IPS-18c (cell line): ENCODE measurements around the gene CCDC57.

ENCODE experiments used
- H3K4me3 ChIP-seq: 2 replicates; pipeline ENCODE4 v1.7.0; 2013; ENCODE audit warnings: low read depth, mild to moderate bottlenecking, low read length, moderate library complexity; ENCODE audit not compliant: insufficient read depth
- H3K9me3 ChIP-seq: one replicate; pipeline ENCODE4 v1.6.1; 2013; ENCODE audit warnings: mild to moderate bottlenecking, low read length, moderate library complexity; ENCODE audit not compliant: control insufficient read depth, insufficient read depth

The CCDC57 gene

DNA sequence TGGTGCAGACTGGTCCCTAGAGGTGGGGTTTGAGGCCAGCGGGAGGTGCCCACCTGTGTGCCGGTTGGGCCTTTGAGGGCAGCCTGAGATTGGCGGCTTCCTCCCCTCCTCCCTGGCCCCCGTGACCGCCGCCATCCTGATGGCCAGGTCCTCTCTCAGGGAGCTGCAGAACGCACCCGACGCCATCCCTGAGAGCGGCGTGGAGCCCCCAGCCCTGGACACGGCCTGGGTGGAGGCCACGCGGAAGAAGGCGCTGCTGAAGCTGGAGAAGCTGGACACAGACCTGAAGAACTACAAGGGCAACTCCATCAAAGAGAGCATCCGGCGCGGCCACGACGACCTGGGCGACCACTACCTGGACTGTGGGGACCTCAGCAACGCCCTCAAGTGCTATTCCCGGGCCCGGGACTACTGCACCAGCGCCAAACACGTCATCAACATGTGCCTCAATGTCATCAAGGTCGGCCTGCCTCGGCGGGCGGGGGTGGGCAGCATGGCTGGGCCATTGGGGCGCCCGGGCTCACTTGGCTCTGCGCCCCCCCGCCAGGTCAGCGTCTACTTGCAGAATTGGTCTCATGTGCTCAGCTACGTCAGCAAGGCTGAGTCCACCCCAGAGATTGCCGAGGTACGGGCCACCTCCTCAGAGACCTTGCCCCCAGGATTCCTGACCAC is 158.2 kb downstream of the CCDC57 start:
- H3K4me3 ChIP-seq, result no peak overlapping the region
- peaks cover 2% of the 10 kb centered on the region for H3K9me3 ChIP-seq

DNA sequence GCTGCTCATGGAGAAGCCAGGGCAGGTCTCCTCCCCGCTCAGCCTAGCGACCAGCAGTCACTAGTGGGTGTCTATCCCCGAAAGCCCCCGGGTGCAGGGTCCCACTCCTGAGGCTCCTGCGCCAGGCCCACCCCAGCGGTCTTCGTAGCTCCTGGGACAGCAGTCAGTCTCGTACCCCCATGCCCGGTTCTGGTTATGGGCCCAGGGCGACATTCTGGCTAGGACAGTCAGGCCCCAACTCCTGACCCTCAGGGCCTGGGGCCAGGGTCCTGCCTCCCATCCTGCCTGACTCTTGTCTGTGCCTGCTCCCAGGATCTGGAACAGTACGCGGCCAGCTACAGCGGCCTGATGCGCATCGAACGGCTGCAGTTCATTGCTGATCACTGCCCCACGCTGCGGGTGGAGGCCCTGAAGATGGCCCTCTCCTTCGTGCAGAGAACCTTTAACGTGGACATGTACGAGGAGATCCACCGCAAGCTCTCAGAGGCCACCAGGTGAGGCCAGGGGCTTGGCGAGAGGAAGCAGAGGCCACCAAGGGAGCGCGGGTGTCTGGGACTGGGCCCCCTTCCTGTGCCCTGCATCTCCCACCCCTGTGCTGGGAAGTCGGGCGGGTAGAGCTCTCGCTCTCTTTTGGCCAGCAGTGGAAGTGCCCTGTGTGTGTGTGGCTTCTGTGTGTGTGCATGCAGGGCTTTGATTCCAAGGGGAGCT is 158.9 kb downstream of the CCDC57 start:
- no peak overlapping the region for H3K4me3 ChIP-seq

DNA sequence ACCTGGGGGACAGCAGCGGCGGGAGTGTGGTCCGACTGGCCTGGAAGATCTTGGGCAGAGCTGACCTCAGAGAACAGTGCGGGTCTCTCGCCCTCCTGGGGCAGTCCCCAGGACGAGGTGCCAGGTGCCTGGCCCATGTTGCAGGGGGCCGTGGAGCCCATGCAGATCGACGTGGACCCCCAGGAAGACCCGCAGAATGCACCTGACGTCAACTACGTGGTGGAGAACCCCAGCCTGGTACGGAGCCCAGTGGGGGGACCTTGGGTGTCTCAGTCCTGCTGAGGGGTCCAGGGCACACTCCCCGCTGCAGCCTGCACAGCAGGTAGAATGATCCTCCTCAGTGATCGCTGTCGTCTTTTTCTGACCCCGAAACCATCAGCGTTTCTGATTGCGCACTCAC is 159.5 kb downstream of the CCDC57 start:
- peaks cover 2% of the 10 kb centered on the region for H3K9me3 ChIP-seq
- H3K4me3 ChIP-seq, result peak overlapping the region; percentile 80; the same call in 1 of the 2 replicates

More for the DNA sequence above, 158.9 kb downstream of the CCDC57 start:
- H3K9me3 ChIP-seq, result peaks cover 2% of the 10 kb centered on the region

DNA sequence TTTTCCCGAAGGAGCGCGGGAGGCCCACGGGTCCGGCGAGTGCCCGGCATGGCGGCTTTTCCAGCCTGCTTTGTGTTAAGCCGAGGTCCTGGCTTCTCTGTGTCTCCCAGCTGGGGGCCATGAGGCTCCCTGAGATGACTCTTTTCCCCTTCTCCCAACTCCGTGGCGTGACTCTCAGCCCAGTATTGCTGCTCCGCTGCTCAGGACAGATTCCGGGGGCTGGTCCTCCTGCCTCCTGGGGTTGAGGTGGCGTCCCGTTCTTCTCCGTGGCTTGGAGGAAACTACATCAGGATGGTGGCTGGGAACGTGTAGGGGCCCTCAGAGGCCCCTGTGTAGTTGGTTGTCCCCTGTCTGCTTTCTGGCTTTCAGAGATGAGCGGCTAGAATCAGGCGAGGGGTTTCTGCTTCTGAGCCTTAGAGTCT is 160.0 kb downstream of the CCDC57 start:
- H3K4me3 ChIP-seq, result peak overlapping the region; percentile 80
- H3K9me3 ChIP-seq, result peaks cover 2% of the 10 kb centered on the region

DNA sequence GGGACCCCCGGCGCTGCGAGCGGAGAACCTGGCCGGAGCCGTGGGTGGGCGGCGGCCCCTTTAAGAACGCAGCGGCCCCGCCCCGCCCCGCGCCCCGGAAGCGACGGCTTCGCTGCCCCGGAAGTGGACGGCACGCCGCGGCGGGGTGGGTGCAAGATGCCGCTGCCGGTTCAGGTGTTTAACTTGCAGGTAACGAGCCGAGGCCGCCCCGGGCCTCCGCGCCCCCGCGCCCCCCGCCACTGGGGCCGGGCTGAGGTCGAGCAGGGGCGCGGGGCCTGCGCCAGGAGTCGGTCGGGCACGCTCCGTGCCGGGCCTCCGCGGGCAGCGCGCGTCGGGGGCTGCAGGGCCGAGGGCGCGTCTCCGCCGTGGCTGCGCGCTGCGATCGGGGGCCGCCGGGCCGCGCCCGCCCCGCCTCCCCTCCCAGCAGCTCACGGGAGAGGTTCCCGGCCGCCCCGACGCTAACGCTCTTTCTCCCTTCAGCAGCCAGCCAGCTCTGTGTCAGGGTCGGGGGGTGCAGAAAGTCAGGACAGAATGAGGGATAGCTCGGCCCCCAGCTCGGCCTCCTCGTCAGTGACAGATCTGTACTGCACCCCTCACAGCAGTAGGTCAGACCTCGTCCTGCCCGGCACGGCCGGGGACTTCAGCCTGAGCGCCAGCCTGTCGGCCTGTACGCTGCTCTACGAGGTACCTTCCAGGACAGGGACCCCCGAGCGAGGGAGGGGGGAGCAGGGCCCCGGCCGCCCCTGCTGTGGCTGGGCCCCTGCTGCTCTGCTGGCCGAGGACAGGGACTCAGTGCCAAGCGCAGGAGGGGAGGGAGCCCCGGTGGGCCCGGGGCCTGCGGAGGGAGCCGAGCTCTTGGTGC is 160.6 kb downstream of the CCDC57 start, which contains the start of the genes GPS1 and RFNG:
Gene GPS1 (plus strand): TSS at position 123 of the 862 bp plus-strand sequence. CDS start 34 bp downstream, at position 157.
Gene RFNG (minus strand): TSS at position 36 of the 862 bp plus-strand sequence. CDS start 45 bp downstream, outside the sequence.
- H3K9me3 ChIP-seq, result peaks cover 2% of the 10 kb centered on the region
- H3K4me3 ChIP-seq, result peak within 1 kb of the TSS; percentile 80
